LNCAP (cell line): ENCODE data around the gene SMDT1.

ENCODE experiments used
- TF ChIP-seq, protein P1 (sequence below): fragments of 450-650 bp; IDR thresholded peaks from 2 replicates; pipeline ENCODE4 v1.5.1; 2017; ENCODE audit warnings: mild to moderate bottlenecking

Gene SMDT1

DNA sequence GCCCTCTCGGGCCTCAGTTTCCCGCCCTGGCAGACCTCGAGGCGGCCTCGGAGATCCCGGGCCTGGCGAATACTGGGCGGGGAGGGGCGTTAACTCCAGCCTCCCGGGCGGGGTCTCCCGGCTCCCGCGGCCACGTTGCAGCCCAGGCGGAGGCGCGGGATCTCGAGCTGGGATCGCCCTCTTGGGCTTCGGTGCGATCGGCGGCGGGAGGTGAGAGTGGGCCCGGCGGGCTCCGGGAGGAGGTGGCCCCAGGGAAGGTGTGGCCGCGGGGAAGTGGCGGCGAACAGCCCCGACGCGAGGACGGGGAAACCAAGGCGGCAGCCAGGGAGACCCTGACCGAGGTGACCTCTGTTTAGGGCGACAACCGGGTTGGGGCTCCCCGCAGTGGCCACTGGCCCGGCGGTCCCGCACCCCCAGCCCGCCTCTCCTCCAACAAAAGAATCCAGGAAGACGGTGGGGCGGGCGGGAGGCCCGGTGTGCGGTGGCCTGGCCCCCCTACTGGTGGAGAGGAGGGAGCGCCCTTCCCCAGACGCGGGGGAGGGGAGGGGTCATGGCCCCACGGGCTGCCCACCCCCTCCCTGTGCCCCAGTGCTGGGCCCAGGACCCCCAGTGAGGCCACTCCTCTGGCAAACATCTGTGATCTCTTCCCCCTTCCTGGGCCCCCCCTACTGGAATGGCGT lies 5.2 kb upstream of the SMDT1 start, which contains the start of gene PHETA2:
PHETA2 (plus strand) TSS at position 117 of the 680 bp plus-strand sequence. CDS start 3,046 bp downstream, outside the sequence.
- TF ChIP-seq, protein P1, sequence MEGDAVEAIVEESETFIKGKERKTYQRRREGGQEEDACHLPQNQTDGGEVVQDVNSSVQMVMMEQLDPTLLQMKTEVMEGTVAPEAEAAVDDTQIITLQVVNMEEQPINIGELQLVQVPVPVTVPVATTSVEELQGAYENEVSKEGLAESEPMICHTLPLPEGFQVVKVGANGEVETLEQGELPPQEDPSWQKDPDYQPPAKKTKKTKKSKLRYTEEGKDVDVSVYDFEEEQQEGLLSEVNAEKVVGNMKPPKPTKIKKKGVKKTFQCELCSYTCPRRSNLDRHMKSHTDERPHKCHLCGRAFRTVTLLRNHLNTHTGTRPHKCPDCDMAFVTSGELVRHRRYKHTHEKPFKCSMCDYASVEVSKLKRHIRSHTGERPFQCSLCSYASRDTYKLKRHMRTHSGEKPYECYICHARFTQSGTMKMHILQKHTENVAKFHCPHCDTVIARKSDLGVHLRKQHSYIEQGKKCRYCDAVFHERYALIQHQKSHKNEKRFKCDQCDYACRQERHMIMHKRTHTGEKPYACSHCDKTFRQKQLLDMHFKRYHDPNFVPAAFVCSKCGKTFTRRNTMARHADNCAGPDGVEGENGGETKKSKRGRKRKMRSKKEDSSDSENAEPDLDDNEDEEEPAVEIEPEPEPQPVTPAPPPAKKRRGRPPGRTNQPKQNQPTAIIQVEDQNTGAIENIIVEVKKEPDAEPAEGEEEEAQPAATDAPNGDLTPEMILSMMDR: no peak

DNA sequence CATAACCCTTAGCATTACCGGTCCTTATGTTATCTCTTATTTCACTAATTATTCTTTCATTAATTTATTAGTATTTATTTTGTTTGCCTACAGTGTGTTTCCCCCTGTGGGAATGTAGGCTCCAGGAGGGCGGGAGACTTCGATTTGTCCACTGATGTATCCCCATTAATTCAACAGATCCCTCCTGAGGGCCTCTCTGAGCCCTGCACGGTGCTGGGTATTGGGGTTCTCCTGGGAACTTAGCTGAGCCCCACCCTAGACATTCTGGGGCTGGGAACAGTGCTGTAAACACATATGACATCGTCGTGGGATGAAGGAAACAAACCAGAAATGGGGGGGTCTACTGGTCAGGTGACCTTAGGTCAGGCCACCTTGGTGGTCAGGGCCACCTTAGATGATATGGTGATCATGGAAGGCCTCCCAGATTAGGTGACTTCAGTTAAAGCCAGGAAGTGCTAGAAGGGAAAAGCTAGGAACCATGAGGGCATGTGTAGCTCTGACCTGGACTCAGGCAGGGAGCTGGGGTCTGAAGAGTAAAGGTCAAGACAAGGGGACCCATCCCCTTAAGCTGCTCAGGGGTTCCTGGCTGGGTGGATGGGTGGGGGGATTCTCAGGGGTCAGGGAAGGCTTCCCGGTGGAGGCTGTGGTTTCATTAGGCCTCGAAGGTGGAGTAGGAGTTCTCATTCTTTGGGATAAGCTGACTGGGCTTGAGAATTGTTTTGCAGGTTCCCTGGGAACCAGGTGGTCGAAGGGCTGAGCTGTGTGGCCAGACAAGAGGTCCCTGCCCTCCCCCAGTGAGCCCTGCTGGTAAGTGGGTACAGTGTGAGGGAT lies 4.4 kb upstream of the SMDT1 start:
- TF ChIP-seq, protein P1: no peak

DNA sequence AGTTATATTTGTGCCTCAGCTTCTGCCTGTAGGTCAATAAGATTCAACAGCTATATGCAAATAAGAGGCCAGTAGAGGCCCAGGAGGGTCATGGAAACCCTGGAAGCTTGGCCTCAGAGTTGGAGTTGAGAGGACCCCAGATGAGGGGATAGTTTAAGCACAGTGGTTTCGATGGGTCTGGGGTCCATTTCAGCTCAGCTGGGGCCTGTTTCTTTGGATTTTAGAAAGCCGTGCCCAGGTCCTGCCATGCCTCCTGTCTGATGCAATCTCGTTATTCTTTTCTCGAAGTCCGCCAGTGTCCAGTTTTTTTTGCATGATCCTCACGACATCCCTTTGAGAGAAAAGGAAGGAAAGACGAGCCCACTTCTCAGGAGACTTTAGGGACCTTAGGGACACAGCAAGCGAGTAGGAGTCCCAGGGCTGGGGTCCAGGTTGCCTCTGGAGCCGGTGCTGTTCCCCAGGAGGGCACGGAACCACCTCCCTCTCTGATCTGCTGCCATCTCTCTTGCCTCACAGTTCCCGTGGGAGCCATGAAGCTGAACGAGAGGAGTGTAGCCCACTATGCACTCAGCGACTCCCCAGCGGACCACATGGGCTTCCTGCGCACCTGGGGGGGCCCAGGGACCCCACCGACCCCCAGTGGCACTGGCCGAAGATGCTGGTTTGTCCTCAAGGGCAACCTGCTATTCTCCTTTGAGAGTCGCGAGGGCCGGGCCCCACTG lies 2.6 kb upstream of the SMDT1 start:
- TF ChIP-seq, protein P1: no peak

DNA sequence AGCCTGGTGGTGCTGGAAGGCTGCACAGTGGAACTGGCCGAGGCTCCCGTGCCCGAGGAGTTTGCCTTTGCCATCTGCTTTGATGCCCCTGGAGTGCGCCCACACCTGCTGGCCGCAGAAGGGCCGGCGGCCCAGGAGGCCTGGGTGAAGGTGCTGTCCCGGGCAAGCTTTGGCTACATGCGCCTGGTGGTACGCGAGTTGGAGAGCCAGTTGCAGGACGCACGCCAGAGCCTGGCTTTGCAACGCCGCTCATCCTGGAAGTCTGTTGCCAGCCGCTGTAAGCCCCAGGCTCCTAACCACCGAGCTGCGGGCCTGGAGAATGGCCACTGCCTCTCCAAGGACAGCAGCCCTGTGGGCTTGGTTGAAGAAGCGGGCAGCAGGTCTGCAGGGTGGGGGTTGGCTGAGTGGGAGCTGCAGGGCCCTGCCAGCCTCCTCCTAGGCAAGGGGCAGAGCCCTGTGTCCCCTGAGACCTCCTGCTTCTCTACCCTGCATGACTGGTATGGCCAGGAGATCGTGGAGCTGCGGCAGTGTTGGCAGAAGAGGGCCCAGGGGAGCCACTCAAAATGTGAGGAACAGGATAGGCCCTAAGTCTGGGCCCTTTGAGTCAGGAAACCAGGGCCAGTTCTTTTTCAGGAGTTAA lies 1.9 kb upstream of the SMDT1 start:
- TF ChIP-seq, protein P1: no peak

DNA sequence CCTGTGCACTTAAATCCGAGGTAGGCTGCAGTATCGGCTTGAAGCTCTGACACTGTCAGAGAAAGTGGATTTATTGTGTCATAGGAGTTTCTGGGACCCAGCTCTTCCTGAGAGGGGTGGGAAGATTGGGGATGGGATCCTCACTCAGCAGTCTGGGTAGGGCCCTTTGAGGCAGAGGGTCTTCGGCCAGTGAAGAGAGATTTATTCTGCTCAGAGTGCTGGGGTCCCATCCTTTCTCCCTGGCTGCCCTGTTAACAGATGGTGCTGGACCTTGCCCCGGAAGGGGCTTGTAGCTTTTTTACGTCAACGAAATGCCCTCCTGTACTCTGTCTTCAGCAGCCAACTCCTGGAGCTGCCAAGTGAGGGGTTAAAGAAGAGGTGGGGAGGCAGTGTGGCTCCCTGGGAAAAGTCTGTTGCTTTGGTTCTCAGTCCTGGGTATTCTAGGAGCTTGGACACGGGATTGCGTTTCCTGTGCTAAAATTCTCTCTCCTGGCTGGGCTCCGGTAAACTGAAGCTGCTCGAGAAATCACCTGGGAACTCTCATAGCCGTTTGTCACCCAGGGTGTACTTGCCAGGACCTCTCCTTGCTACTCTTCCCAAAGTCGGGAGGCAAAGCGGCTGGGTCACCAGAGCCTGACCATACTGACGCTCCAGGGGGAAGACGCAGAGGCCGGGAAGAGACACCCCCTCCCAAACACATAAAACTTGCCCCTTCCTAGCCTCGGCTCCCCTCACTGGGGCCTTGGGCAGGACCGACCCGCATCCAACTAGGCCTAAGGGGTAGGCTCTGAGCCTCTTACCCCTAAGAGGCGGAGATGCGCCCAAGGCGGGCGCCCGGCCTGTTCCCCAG lies 806 bp upstream of the SMDT1 start:
- TF ChIP-seq, protein P1: no peak

DNA sequence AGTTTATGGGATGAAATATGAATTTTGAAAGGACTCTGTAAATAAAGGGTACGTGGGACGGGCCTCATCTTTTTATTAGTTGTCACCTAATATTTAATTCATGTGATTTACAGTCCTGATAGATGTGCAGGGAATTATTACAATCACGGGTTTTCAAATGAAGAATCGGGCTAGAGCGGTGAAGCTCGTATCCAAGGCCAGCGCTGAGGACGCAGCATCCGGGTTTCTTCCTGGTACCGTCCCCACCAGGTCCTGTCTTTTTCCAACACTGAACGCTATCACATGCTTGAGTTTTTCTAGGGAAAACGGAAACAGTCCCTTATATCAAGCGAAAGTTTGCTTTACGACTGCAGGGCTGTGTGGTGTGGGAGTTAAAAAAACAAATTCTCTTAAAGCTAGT lies 787 bp downstream of the SMDT1 start:
- TF ChIP-seq, protein P1: no peak
